Measurements from ENCODE around the gene DCTN2. TPM values are rescaled to one million over a fixed set of nuclear protein-coding genes. Genes with fewer than 3 reads are reported as not detected.

DCTN2 gene
- total and polyA plus RNA-seq, 4 donors: 28.5 to 66.6 (median 31.2) TPM

DNA sequence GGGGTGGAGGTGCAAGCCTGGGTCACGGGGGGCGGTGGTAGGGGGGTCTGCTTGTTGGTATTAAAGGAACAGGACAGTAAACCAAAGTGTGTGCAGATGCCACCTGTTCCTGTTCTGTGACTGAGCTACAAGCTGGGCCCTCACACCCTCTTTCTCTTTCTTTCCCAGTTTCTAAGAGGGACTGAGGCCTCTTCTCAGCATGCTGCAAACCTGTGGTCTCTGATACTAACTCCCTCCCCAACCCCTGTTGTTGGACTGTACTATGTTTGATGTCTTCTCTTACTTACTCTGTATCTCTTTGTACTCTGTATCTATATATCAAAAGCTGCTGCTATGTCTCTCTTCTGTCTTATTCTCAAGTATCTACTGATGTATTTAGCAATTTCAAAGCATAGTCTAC lies 37.1 kb upstream of the DCTN2 start:
- no peaks in the 10 kb centered on the region for H3K36me3 ChIP-seq (ENCODE audit: control insufficient read depth in 4 of 4, insufficient read depth in 3 of 4, low read depth in 1 of 4, low read length in 3 of 4)
- no peak overlapping the region for H3K9ac ChIP-seq (ENCODE audit: low read depth in 1 of 2, low read length in 2 of 2)
- H3K4me3 ChIP-seq (ENCODE audit: low read depth in 1 of 3, low read length in 3 of 3): no peak overlapping the region
- H3K9me3 ChIP-seq (ENCODE audit: control insufficient read depth in 4 of 4, low read length in 3 of 4): no peaks in the 10 kb centered on the region
- 99% methylated on average over 2 of the region's 2 CpGs for WGBS
- no peak for DNase-seq (ENCODE audit: low spot score)
- TF ChIP-seq YY1 (IDR thresholded peaks at IDR 0.05) (no peak), HNF4A (conservative IDR thresholded peaks at IDR 0.05) (no peak), SP1 (IDR thresholded peaks at IDR 0.05) (no peak)
- TF ChIP-seq, protein P1, sequence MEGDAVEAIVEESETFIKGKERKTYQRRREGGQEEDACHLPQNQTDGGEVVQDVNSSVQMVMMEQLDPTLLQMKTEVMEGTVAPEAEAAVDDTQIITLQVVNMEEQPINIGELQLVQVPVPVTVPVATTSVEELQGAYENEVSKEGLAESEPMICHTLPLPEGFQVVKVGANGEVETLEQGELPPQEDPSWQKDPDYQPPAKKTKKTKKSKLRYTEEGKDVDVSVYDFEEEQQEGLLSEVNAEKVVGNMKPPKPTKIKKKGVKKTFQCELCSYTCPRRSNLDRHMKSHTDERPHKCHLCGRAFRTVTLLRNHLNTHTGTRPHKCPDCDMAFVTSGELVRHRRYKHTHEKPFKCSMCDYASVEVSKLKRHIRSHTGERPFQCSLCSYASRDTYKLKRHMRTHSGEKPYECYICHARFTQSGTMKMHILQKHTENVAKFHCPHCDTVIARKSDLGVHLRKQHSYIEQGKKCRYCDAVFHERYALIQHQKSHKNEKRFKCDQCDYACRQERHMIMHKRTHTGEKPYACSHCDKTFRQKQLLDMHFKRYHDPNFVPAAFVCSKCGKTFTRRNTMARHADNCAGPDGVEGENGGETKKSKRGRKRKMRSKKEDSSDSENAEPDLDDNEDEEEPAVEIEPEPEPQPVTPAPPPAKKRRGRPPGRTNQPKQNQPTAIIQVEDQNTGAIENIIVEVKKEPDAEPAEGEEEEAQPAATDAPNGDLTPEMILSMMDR (IDR thresholded peaks at IDR 0.05; ENCODE audit: low read depth, low read length, missing input control): no peak
- no peaks in the 10 kb centered on the region for H3K27me3 ChIP-seq (ENCODE audit: control insufficient read depth in 4 of 4, insufficient read depth in 4 of 4, low read length in 3 of 4)
- H3K27ac ChIP-seq (ENCODE audit: low read depth in 1 of 2, low read length in 2 of 2): no peak overlapping the region
- peaks cover 1 to 13% (median 9%) of the 10 kb centered on the region in 4 donors for H3K4me1 ChIP-seq (ENCODE audit: control insufficient read depth in 4 of 4, insufficient read depth in 4 of 4, low read length in 3 of 4)

DNA sequence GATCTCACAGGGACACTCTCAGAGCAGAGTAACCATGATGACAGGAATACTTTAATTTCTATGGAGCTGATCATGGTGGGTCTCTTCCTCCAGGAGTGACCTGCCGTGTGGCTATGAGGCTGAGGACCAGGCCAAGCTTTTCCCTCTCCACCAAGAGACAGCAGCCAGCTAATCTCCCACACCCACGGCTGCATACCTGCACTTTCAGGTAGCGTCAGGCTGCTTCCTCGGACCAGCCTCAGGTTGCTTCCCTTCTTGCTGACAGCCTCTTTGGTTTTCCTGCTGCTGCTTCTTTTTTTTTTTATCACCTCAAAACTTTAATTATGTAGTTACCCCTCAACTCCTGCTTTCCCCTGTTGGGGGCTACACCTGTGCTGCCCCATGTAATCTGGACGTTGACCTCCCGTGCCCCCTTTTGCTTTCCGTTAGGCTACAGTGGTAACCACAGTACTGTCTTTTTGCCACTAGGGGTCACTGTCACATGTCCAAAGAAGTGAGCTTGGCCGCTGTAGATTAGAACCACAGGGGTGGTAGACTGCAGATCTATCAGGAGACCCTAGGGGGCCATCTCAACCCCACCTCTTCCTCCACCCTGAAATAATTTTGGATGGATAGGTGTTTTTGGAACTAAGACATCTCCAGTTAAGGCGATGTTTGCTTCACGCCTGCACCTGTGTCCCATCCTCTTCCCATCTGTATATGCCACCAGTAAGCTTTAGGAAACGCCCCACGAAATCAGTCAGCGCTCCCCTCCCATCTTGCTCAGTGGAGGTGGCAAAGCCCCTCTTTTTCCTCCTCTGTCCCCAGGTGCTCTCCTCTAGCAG lies 36.2 kb upstream of the DCTN2 start:
- Histone ChIP-seq H3K4me1 (ENCODE audit: control insufficient read depth in 4 of 4, insufficient read depth in 4 of 4, low read length in 3 of 4) (peaks cover 1 to 13% (median 9%) of the 10 kb centered on the region in 4 donors), H3K9ac (ENCODE audit: low read depth in 1 of 2, low read length in 2 of 2) (no peak overlapping the region), H3K36me3 (ENCODE audit: control insufficient read depth in 4 of 4, insufficient read depth in 3 of 4, low read depth in 1 of 4, low read length in 3 of 4) (no peaks in the 10 kb centered on the region), H3K4me3 (ENCODE audit: low read depth in 1 of 3, low read length in 3 of 3) (no peak overlapping the region), H3K27me3 (ENCODE audit: control insufficient read depth in 4 of 4, insufficient read depth in 4 of 4, low read length in 3 of 4) (no peaks in the 10 kb centered on the region), H3K9me3 (ENCODE audit: control insufficient read depth in 4 of 4, low read length in 3 of 4) (no peaks in the 10 kb centered on the region), H3K27ac (ENCODE audit: low read depth in 1 of 2, low read length in 2 of 2) (no peak overlapping the region)
- peak; percentile 59 for DNase-seq (ENCODE audit: low spot score)
- WGBS: 44% methylated on average over 13 of the region's 13 CpGs
- TF ChIP-seq FOXA2 (IDR thresholded peaks at IDR 0.05) (no peak), SP1 (IDR thresholded peaks at IDR 0.05) (no peak), REST (IDR thresholded peaks at IDR 0.05) (no peak), NR2F2 (IDR thresholded peaks at IDR 0.05) (peak; percentile 52), HNF4A (conservative IDR thresholded peaks at IDR 0.05) (no peak), RAD21 (IDR thresholded peaks at IDR 0.05) (peak; percentile 95 to 97), FOXA1 (IDR thresholded peaks at IDR 0.05) (no peak), HNF4G (IDR thresholded peaks at IDR 0.05) (no peak), JUND (IDR thresholded peaks at IDR 0.05) (no peak), EGR1 (IDR thresholded peaks at IDR 0.05; ENCODE audit: low read depth in 2 of 2) (no peak), ZBTB33 (IDR thresholded peaks at IDR 0.05) (no peak), RXRA (IDR thresholded peaks at IDR 0.05) (peak; percentile 16 to 67), TAF1 (conservative IDR thresholded peaks at IDR 0.05) (no peak), GABPA (IDR thresholded peaks at IDR 0.05 in 1 of 2, conservative IDR thresholded peaks at IDR 0.05 in 1 of 2) (no peak)
- TF ChIP-seq, protein P2, sequence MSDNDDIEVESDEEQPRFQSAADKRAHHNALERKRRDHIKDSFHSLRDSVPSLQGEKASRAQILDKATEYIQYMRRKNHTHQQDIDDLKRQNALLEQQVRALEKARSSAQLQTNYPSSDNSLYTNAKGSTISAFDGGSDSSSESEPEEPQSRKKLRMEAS (IDR thresholded peaks at IDR 0.05): no peak
- TF ChIP-seq, protein P3, sequence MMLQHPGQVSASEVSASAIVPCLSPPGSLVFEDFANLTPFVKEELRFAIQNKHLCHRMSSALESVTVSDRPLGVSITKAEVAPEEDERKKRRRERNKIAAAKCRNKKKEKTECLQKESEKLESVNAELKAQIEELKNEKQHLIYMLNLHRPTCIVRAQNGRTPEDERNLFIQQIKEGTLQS (IDR thresholded peaks at IDR 0.05): no peak
- TF ChIP-seq, protein P1 (IDR thresholded peaks at IDR 0.05; ENCODE audit: low read depth, low read length, missing input control): peak; percentile 93
